GM19240 (cell line): Measurements from ENCODE around the gene MINDY4.

Source experiments
- DNase-seq: peaks from one replicate; pipeline ENCODE4 v3.0.0; 2011; ENCODE audit warnings: low spot score; ENCODE audit not compliant: insufficient read length

The MINDY4 gene

GRCh38 chr7:30877015-30877769 lies 106.0 kb downstream of the MINDY4 start:
- no peak for DNase-seq

GRCh38 chr7:30877993-30878392 lies 106.8 kb downstream of the MINDY4 start:
- no peak for DNase-seq

GRCh38 chr7:30879139-30880124 lies 108.2 kb downstream of the MINDY4 start:
- DNase-seq = no peak

- no peak for DNase-seq
Measured at GRCh38 chr7:30880125-30880720, 109.0 kb downstream of the MINDY4 start.

GRCh38 chr7:30880941-30881340 lies 109.7 kb downstream of the MINDY4 start:
- DNase-seq = no peak

GRCh38 chr7:30881448-30881847 lies 110.2 kb downstream of the MINDY4 start:
- no peak for DNase-seq

- no peak for DNase-seq
Measured at GRCh38 chr7:30884881-30885280, 113.7 kb downstream of the MINDY4 start.

GRCh38 chr7:30886608-30887011 lies 115.4 kb downstream of the MINDY4 start:
- DNase-seq = no peak

- DNase-seq = no peak
Measured at GRCh38 chr7:30887464-30887872, 116.3 kb downstream of the MINDY4 start.

GRCh38 chr7:30888747-30889146 lies 117.5 kb downstream of the MINDY4 start:
- DNase-seq = no peak

GRCh38 chr7:30890226-30890625 lies 119.0 kb downstream of the MINDY4 start:
- DNase-seq = no peak

- DNase-seq = no peak
Measured at GRCh38 chr7:30893357-30893756, 122.1 kb downstream of the MINDY4 start.

GRCh38 chr7:30894009-30894408 lies 122.8 kb downstream of the MINDY4 start:
- no peak for DNase-seq

- no peak for DNase-seq
Measured at GRCh38 chr7:30894866-30895605, 123.8 kb downstream of the MINDY4 start.

- DNase-seq = no peak
Measured at GRCh38 chr7:30896036-30896435, 124.8 kb downstream of the MINDY4 start.

- no peak for DNase-seq
Measured at GRCh38 chr7:30896783-30897637, 125.8 kb downstream of the MINDY4 start.

GRCh38 chr7:30897770-30898169 lies 126.6 kb downstream of the MINDY4 start:
- no peak for DNase-seq

- DNase-seq = no peak
Measured at GRCh38 chr7:30898411-30898810, 127.2 kb downstream of the MINDY4 start.

GRCh38 chr7:30899066-30899465 lies 127.8 kb downstream of the MINDY4 start:
- no peak for DNase-seq

GRCh38 chr7:30899630-30900029 lies 128.4 kb downstream of the MINDY4 start:
- DNase-seq = no peak
